HepG2 (cell line): ENCODE measurements around the gene MRPL34. TPM values are rescaled to one million over a fixed set of nuclear protein-coding genes. Genes with fewer than 3 reads are reported as not detected.

ENCODE experiments used
- ATF7 ChIP-seq, 2 experiments: fragments of 450-650 bp in 1 of 2; sonication (generic) in 1 of 2; formaldehyde crosslinking in 1 of 2; IDR thresholded peaks; 2 replicates each; pipeline versions ENCODE4 v1.4.0 to v1.6.1; 2016 to 2020; ENCODE audit warnings: antibody characterized with exemption in 1 of 2, mild to moderate bottlenecking in 1 of 2, missing genetic modification reagents in 1 of 2
- GABPB1 ChIP-seq: IDR thresholded peaks from 2 replicates; pipeline ENCODE4 v1.6.1; 2016; ENCODE audit warnings: mild to moderate bottlenecking, missing genetic modification reagents, moderate library complexity, missing compliant biosample characterization
- GLI4 ChIP-seq: sonication (generic); formaldehyde crosslinking; IDR thresholded peaks from 2 replicates; pipeline ENCODE4 v1.5.1; 2020; ENCODE audit warnings: missing genetic modification reagents, mild to moderate bottlenecking, moderate library complexity, borderline replicate concordance
- HNRNPH1 ChIP-seq: fragments of 200-400 bp; formaldehyde crosslinking; optimal IDR thresholded peaks from 2 replicates; pipeline ENCODE3; 2017; ENCODE audit warnings: mild to moderate bottlenecking, low read depth, low read length
- KAT8 ChIP-seq: IDR thresholded peaks from 2 replicates; pipeline ENCODE4 v1.6.1; 2016; ENCODE audit warnings: missing genetic modification reagents, missing compliant biosample characterization
- NR2F2 ChIP-seq: IDR thresholded peaks from 2 replicates; pipeline ENCODE4 v1.6.1; 2012; ENCODE audit warnings: low read depth, inconsistent platforms, borderline replicate concordance
- PRDM10 ChIP-seq: sonication (generic); formaldehyde crosslinking; IDR thresholded peaks from 2 replicates; pipeline ENCODE4 v1.4.0; 2020; ENCODE audit warnings: low read depth, missing genetic modification reagents
- RBM39 ChIP-seq: fragments of 200-400 bp; formaldehyde crosslinking; IDR thresholded peaks from one replicate; pipeline ENCODE4 v1.6.1; 2018; ENCODE audit warnings: antibody characterized with exemption, mild to moderate bottlenecking, low read depth, low read length; ENCODE audit not compliant: poor library complexity, severe bottlenecking
- STAT5B ChIP-seq: sonication (generic); formaldehyde crosslinking; IDR thresholded peaks from 2 replicates; pipeline ENCODE4 v1.4.0; 2020; ENCODE audit warnings: missing genetic modification reagents
- SYNCRIP ChIP-seq: fragments of 200-400 bp; formaldehyde crosslinking; IDR thresholded peaks from 2 replicates; pipeline ENCODE4 v1.6.1; 2018; ENCODE audit warnings: mild to moderate bottlenecking, low read depth, low read length; ENCODE audit not compliant: insufficient read depth
- TBX2 ChIP-seq: sonication (generic); formaldehyde crosslinking; IDR thresholded peaks from 2 replicates; pipeline ENCODE4 v1.5.0; 2020; ENCODE audit warnings: missing genetic modification reagents, mild to moderate bottlenecking, borderline replicate concordance
- YY1 ChIP-seq: IDR thresholded peaks from 2 replicates; pipeline ENCODE4 v1.6.1; 2011; ENCODE audit warnings: low read length, low read depth, moderate library complexity, mild to moderate bottlenecking; ENCODE audit not compliant: insufficient read depth, insufficient replicate concordance
- ZBTB21 ChIP-seq: sonication (generic); formaldehyde crosslinking; IDR thresholded peaks from 2 replicates; pipeline ENCODE4 v1.4.0; 2020; ENCODE audit warnings: missing genetic modification reagents
- ZNF17 ChIP-seq: sonication (generic); formaldehyde crosslinking; IDR thresholded peaks from 2 replicates; pipeline ENCODE4 v1.5.0; 2020; ENCODE audit warnings: mild to moderate bottlenecking, missing genetic modification reagents
- ZNF333 ChIP-seq: sonication (generic); formaldehyde crosslinking; IDR thresholded peaks from 2 replicates; pipeline ENCODE4 v1.4.0; 2020; ENCODE audit warnings: mild to moderate bottlenecking, missing genetic modification reagents, borderline replicate concordance
- ZNF343 ChIP-seq: sonication (generic); formaldehyde crosslinking; IDR thresholded peaks from 2 replicates; pipeline ENCODE4 v1.4.0; 2020; ENCODE audit warnings: mild to moderate bottlenecking, missing genetic modification reagents
- ZNF512B ChIP-seq: sonication (generic); formaldehyde crosslinking; IDR thresholded peaks from 2 replicates; pipeline ENCODE4 v1.5.1; 2020; ENCODE audit warnings: missing genetic modification reagents, mild to moderate bottlenecking, borderline replicate concordance
- ZNF549 ChIP-seq: sonication (generic); formaldehyde crosslinking; IDR thresholded peaks from 2 replicates; pipeline ENCODE4 v1.5.0; 2020; ENCODE audit warnings: missing genetic modification reagents
- ZNF556 ChIP-seq: sonication (generic); formaldehyde crosslinking; IDR thresholded peaks from 2 replicates; pipeline ENCODE4 v1.4.0; 2020; ENCODE audit warnings: mild to moderate bottlenecking, missing genetic modification reagents, borderline replicate concordance
- ZNF557 ChIP-seq: sonication (generic); formaldehyde crosslinking; IDR thresholded peaks from 2 replicates; pipeline ENCODE4 v1.4.0; 2020; ENCODE audit warnings: missing genetic modification reagents
- ZNF768 ChIP-seq: sonication (generic); formaldehyde crosslinking; IDR thresholded peaks from 2 replicates; pipeline ENCODE4 v1.4.0; 2020; ENCODE audit warnings: missing genetic modification reagents
- ZSCAN9 ChIP-seq: IDR thresholded peaks from 2 replicates; pipeline ENCODE4 v1.6.1; 2016; ENCODE audit warnings: borderline replicate concordance
- polyA plus RNA-seq, 8 experiments: library from polyadenylated mRNA; depleted of rRNA in 3 of 8; stranded (reverse) in 7 of 8; unstranded in 1 of 8; fragments of >200 nt; fragmentation: Illumina TruSeq in 4 of 8; extraction: Trizol in 4 of 8; gene quantifications; 2 replicates each; pipeline versions ENCODE4 v1.2.1 to v1.2.3, GENCODE V29; 2011 to 2016; ENCODE audit warnings: low read depth in 4 of 8, missing spikeins in 1 of 8, mixed read lengths in 1 of 8; ENCODE audit not compliant: insufficient read depth in 1 of 8
- total RNA-seq, 5 experiments: library from RNA; depleted of rRNA; stranded (reverse); fragments of >200 nt; fragmentation: Illumina TruSeq; extraction: Trizol; gene quantifications; 2 replicates each; pipeline ENCODE4 v1.2.3, GENCODE V29; 2016; ENCODE audit warnings: low read depth in 1 of 5

The MRPL34 gene
- total and polyA plus RNA-seq, 2 of the 13 experiments (the other 11 are each of a cell fraction or from before 2014, with no cell fraction given) = 74.0 to 77.3 TPM

- TF ChIP-seq PRDM10 (CRISPR knock-in tag) = peak; percentile 16; the same call in 1 of the 2 replicates
- peak; percentile 85 for TF ChIP-seq YY1
- no peak for TF ChIP-seq ZBTB21 (CRISPR knock-in tag)
- TF ChIP-seq GABPB1 (CRISPR knock-in tag) = peak; percentile 93
- no peak for TF ChIP-seq ATF7 (IDR thresholded peaks at IDR 0.05)
- no peak for TF ChIP-seq ATF7 (CRISPR knock-in tag; IDR thresholded peaks at IDR 0.05)
- peak; percentile 27; the same call in 1 of the 2 replicates for TF ChIP-seq ZNF343 (CRISPR knock-in tag)
- TF ChIP-seq NR2F2 = peak; percentile 76
- no peak for TF ChIP-seq RBM39
- no peak for TF ChIP-seq SYNCRIP
- no peak for TF ChIP-seq ZNF512B (CRISPR knock-in tag)
- no peak for TF ChIP-seq ZNF549 (CRISPR knock-in tag)
- TF ChIP-seq ZNF556 (CRISPR knock-in tag) = no peak
- TF ChIP-seq TBX2 (CRISPR knock-in tag) = peak; percentile 32; the same call in 1 of the 2 replicates
- TF ChIP-seq HNRNPH1 = no peak
- peak; percentile 79 for TF ChIP-seq KAT8 (CRISPR knock-in tag)
- TF ChIP-seq ZSCAN9 (CRISPR knock-in tag) = no peak; the same call in 1 of the 2 replicates
- no peak for TF ChIP-seq ZNF17 (CRISPR knock-in tag)
- no peak for TF ChIP-seq STAT5B (CRISPR knock-in tag)
- no peak for TF ChIP-seq ZNF557
- no peak for TF ChIP-seq ZNF333 (CRISPR knock-in tag)
- 0 out of 2 replicates have a peak, but pooled peaks have one; percentile 29 for TF ChIP-seq GLI4
- no peak; the same call in 1 of the 2 replicates for TF ChIP-seq ZNF768 (CRISPR knock-in tag)
Measured at GRCh38 chr19:17309198-17309964, 3.7 kb downstream of the MRPL34 start, which contains the start of gene DDA1 (continued).
